Renal cortex interstitium (tissue), 11 donors: ENCODE data around the gene CDK19. TPM values are rescaled to one million over a fixed set of nuclear protein-coding genes. Genes with fewer than 3 reads are reported as not detected.

Experiments used
- DNase-seq, 11 donors: peaks; one replicate each; pipeline ENCODE4 v3.0.0-alpha.2; 2013; ENCODE audit warnings: low read depth in 9 of 11, low spot score in 4 of 11; ENCODE audit errors: extremely low read depth in 1 of 11
- polyA plus RNA-seq, 3 donors: library from polyadenylated mRNA; unstranded; fragments of 120-200 nt; gene quantifications; one replicate each; pipeline ENCODE4 v1.2.1, GENCODE V29; 2013; ENCODE audit not compliant: insufficient read length in 3 of 3

The CDK19 gene
- polyA plus RNA-seq, 3 donors: 33.9 to 42.6 (median 36.6) TPM

DNA sequence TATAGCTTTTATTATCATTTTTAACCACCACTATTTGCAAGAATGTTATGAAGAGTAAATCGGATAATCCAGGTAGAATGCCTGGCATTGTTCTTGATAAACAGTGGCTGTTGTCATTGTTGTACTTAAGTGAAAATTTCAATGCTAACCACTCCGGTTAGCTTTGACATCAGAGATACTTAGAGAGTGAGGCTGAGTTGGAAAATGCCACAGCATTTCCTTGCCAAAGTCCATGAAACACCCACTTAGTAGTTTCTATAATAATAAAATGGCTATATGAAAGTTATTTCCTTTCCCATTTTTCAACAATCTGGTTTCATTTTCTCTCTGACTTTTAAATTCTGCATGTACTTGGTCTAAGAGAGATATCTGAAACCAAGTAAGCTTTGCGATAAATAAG lies 132.0 kb downstream of the CDK19 start:
- DNase-seq: no peak

DNA sequence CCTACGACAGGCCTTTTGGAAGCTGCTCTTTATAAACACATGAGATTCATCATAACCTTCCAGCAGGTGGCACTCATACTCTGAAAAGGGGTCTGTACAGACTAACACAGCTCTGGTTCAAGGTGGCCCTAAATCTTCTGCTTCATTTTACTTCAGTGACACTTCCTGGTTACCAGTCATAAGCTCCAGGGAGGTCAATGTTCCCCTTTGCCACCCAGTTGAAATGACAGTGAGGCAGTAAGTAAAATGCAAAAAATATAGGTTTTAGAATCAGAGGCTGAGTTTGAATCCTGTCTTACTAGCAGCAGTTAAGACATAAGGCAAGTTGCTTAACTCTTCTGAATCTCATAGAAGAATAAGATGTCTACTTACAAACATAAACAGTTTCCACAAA lies 132.8 kb downstream of the CDK19 start:
- peak; percentile 62 to 87 (median 76) for DNase-seq

DNA sequence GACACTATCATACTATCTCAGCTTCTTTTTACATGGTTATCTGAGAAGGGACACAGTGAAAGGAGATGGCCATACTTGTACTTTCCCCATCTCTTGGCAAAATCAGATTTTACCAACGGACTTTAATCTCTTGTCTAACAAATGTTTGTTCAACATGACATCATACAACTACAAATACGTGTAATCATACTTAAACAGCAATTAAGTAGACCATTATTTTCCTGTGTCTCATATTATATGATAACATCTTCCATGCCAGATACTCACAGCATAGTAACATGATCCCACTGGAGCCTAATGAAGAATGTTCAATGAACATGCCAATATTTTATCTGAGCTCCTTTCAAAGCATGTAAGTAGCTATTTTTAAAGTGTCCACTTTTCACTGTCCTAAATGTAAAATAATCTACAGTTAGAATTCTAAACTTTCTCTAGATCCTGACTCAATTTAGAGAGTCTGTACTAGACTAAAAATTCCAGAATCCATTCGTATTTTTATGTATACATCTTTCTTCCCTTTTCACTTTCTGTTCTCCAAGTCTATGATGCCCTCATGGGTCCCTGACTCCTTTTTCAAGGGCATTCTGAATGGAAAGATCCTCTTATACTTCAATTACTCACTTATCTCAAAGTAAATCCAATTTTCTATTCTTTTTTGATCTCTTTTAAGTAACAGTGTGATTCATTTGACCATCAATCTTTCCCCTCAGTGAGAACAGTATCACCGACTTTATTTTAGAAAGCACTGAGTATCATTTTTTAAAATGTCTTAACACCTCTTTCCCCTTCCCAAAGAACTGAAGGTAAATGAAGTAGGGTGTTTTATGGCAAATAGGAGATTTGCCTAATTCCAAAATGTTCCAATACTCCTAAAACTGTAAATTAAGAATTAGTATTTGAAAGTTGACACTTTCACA lies 133.5 kb downstream of the CDK19 start:
- peak in 1 of 11 donors; percentile 15 for DNase-seq

DNA sequence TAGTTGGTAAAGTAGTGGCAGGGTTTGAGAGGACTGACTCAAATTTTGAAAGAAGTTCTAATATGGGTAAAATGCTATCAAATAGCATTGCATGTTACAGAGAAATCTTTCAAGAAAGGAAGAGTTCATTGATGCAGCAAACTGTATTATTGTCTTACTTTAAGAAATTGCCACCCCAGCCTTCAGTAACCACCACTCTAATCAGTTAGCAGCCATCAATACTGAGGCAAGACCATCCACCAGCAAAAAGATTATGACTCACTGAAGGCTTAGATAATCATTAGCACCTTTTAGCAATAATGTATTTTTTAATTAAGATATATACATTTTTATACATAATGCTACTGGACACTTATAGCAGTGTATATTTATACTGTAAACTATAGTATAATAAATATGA lies 138.9 kb downstream of the CDK19 start:
- no peak for DNase-seq

DNA sequence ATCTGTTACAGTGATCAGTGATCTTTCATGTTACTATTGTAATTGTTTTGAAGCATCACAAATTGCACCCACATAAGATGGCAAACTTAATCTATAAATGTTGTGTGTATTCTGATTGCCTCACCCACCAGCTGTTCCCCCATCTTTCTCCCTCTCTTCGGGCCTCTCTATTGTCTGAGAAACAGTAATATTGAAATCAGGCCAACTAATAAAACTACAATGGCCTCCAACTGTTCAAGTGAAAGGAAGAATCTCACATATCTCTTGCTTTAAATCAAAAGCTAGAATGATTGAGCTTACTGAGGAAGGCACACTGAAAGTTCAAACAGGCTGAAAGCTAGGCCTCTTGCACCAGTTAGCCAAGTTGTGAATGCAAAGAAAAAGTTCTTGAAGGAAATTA lies 141.2 kb downstream of the CDK19 start:
- no peak for DNase-seq

DNA sequence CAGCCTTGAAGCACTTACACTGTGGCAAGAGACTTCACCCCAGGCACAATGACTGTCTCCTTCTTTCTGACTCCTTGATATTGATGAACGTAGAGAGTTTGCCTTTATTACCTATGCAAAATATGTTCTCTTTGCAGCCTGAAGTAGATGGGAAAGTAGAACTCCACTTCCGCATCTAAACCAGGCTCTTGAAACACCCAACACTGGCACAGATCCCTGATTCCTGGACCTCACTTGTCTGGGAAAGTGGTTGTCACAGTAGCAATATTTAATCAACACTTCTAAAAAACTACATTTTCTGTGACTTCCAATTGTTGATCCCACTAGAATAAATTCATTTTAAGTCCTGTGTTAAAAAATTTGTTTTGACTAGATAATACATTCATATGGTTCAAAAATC lies 143.1 kb downstream of the CDK19 start:
- DNase-seq: no peak

DNA sequence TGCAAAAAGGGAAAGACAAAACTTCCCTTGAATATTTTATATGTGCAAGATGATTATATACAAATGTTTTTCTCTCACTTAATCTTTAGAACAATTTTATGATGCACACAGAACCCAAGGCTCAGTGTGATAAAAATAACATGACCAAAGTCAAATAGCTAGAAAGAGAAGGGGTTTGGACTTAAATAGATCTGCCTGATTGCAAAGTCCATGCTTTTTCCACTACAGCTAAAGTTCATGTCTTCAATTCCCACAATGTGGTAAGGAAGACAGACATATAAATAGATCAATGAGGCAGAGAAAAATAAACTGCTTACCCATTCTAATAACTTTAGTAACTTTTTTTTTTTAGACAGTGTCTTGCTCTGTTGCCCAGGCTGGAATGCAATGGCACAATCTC lies 143.8 kb downstream of the CDK19 start:
- no peak for DNase-seq

DNA sequence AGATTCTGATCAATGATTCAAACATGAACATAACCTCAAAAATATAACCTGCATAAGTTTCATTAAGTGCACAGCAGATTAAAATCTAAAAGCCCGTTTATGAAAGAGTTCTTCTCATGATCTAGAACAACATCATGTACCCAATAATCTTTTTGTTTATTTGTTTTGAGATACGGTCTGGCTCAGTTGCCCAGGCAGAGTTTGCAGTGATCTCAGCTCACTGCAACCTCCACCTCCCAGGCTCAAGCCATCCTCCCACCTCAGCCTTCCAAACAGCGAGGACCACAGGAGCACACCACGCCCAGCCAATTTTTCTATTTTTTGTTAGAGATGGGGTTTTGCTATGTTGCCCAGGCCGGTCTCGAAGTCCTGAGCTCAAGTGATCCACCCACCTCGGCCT lies 149.7 kb downstream of the CDK19 start:
- DNase-seq: no peak

DNA sequence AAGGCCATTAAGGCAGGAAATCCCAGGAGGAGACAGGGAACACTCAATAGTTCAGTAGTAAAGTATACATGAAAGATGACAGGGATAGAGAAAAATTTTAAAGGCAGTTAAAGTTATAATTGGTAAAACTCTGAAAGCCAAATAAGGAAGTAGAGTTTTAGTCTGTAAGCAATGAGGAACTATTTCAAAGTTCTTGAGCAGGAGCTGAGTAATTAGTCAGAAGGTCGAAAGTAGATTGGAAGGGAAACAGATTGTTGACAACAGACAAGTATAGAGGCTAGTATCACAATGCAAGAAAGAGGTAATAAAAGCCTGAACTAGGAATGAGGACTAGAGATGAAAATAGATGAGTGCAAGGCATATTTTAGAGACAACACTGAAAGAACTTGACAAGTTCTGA lies 150.3 kb downstream of the CDK19 start:
- DNase-seq: no peak

DNA sequence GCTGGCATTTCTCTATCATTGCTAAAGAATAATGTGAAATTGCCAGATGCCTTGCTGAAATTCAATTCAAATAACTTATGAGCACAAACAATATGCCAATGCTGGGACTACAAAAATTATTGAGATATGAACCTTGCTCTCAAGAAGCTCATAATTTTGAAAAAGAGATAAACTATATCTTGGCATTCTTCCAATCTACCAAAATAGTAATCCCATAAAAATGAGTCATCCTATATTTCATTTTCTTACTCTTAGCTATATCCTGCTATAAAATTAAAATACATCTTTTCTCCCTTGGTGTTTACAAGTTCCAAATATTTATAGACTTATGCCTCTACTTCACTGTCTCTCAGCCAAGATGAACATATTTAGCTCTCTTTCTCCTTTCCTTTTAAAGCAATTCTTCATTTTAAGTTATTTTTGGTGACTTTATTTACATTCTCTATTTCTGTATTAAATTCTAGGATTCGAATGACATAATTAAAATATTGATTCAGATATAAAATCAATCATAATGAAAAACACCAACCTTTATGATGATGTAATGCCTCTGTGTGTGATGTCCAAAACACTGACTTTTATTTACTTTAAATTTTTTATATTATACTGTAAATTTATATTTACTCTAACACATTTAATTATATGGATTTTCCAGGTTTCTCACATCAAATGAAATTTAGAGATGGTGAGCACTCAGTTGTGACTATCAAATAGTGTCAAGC lies 152.6 kb downstream of the CDK19 start:
- no peak for DNase-seq

DNA sequence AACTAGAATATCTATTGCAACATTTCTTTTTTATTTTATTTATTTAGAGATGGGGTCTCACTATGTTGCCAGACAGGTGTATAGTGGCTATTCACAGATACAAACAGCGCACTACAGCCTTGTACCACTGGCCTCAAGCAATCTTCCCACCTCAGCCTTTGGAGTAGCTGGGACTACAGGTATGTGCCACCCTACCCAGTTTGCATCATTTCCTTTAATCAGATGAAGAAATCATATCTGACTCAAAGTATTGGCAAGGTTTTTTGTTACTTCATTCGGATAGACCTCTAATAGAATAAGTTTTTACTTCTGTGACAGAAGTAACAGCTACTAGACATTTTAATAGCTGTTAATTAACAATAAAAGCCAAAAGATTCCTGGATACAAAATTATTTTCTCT lies 153.9 kb downstream of the CDK19 start:
- DNase-seq: no peak

DNA sequence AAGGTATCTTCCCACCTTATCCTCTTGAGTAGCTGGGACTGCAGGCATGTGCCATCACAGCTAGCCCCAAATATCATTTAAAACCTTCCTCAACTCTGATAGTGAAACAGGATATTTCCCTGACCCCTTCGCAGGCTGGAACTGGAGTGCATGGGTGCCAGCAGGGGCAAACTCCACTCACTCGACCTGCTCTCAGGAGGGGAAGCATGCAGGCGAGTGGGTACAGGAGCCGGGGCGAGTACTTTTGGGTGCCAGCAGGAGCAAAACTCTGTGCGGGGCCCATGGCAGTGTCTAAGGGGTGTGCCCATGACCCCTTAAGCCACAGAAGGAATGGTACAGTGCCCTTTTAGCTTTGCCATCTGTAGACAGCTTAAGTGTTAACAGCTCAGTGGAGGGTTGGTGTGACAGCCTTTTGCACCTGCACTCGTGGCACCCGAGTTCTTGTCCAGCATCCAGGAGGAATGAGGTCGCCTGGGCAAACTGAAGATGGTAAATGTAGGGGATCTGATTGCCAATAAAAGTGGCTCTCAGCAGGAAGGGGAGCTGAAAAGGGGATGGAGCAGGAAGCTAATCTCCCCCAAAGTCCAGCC lies 155.1 kb downstream of the CDK19 start:
- DNase-seq: no peak

DNA sequence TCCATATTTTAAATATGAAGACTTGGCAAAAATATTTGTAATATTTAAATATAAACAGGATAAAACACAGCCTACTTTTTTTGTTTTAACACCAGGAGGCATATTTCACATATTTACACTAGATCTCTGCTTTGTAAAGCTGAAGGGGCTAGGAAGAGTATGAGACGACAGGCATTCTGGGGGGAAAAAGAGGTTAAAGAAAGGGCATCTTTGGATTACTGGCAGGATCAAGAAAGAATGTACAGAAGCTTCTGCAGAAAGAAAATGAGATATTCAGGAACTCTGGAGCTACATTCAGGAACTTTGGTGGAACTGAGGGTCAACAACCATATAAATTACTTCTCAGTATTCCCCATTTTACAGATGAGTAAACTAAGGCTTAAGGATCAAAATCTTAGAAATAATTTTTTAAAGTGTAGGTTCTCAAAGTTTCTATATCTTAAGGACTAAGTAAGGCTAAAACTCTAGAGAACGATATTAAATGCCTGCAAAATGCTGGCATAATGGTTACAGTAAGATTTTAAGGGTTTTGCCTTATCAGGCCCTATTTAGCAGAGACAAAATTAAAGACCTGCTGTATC lies 156.5 kb downstream of the CDK19 start:
- no peak for DNase-seq

DNA sequence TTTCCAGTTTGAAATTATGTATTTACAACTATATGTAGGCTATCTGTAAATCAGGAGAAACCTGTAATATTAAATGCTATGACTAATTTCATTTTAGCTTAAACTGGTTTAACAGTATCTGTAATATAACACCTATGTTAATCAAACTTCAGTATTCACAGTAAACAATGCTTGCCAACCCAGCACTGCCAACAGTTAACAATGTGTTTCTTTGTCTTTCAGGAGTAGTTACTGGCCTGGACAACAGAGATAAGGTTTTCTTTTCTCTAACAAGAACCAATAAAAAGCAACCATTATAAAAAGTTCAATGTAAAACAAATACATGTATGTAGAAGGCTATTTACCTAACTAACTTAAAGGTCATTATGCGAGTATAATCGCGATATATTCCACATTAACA lies 158.8 kb downstream of the CDK19 start:
- no peak for DNase-seq

DNA sequence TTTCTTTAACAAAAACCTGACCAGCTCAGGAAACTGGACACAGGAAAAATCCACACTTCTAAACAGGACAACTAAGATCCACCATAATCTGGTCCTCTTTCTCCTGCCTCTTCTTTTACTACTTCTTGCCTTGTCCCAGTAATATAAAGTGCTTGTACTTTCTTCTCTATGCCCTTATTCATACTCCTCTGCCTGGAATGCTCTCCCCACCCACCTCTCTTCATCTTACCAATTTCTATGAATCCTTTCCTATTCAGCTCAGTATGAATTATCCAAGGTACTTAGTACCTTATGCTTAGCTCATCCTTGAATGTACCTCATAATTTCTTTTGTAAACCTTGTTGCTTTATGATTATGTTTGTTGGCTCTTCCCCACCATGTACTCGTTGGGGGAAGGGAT lies 159.4 kb downstream of the CDK19 start:
- DNase-seq: no peak

DNA sequence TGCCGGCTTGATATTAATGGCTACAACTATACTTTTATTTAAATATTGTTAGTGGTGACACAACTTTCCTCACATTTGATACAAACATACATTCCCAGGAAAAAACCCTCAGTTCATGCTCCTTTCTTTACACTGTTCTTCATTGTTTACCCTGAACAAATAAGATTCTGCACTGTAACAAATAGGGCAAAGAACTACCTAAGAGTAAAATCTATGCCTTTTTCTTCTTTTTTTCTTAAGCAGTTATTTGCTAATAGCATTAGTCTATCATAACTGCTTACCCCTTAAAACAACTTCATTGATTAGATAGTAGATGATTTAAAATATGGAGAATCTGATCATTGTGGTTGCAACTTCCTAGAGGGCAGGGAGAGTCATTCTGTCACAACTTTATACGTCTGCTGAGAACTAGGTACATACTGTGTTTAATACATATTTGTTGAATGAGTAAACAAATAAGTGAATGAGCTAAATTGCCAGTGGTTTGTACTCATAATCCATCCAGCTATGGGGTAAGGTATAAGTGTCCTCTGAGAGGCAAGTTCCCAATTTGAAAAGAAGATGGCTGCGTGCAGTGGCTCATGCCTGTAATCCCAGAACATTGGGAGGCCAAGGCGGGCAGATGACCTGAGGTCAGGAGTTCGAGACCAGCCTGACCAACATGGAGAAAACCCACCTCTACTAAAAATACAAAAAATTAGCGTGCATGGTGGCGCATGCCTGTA lies 161.0 kb downstream of the CDK19 start:
- no peak for DNase-seq

DNA sequence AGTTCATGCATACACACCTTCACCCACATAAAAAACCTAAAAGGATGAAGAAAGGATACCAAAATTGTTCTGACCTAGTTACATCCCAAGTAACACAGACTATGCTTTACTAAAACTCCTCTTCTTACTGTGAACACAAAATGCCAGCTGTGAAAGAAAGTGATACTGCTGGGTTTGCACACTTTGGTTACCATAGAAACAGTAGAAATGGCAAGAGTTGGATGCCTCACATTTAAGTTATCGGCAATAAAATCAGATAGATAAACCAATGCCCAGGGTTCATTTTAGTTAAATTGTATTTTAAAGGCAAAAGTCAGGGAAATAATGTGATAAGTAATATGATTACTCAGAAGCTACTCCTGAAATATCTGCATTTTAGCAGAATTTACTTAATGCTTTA lies 161.9 kb downstream of the CDK19 start:
- peak in 2 of 11 donors; percentile 3 to 10 for DNase-seq

DNA sequence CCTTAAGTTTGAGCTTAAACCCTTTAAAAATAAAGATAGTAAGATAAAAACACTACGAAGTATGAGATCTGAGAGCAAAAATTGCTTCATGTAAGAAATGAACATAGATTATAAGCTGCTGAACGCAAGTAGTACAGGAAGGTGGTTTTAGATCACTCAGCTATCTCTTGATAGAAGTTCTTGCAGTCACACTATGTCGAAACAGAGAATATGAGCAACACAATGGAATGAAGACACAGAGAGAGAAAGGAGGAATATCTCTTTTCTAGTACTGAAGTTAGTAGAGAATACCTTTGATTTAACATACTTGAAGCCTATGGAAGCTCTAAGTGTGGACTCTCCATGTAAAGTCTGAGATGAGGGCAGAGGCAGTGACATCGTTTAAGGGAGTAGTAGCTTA lies 162.7 kb downstream of the CDK19 start:
- DNase-seq: no peak

DNA sequence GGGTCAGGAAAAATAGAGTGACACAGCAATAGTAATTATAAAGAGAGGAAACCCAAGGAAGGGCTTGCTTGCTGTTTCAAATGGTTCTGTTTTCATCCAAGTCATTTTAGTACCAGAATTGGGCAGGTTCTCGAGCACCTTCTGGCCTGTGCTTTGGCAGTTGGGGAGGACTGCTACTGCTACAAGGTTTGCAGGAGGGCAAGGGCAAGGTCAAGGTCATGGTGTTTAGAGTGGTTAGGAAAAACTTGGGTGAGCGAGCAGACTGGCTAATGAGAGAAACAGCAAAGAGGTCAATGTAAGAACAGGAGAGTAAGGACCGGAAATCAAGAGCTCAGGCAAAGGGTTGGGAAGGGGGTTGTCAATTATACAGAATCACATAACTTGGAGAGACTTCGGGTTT lies 164.5 kb downstream of the CDK19 start:
- DNase-seq: no peak
